NCI-H1092 (cell line): ENCODE measurements around the gene BLVRA.
"Not testable (repeated sequence)": the region's sequence is repeated elsewhere in the genome, so short reads cannot be mapped to it uniquely, and the experiment has no call there.

ENCODE experiments used
- DNase-seq: peaks from one replicate; lab custom pipeline; 2025; lab: John Stamatoyannopoulos, UW

The BLVRA gene

GRCh38 chr7:43758029-43758821 is at the start of gene BLVRA:
Gene BLVRA, plus strand, starts transcription at chr7:43758680. Its CDS starts 12,479 bp downstream, at chr7:43771159.
- no peak for DNase-seq

GRCh38 chr7:43711503-43711902 is 47.0 kb upstream of the BLVRA start:
- DNase-seq: no peak

- DNase-seq: not testable (repeated sequence)
Observed at GRCh38 chr7:43715966-43716365, 42.5 kb upstream of the BLVRA start.

- DNase-seq: no peak
Observed at GRCh38 chr7:43716598-43716997, 41.9 kb upstream of the BLVRA start.

GRCh38 chr7:43721193-43721806 is 37.2 kb upstream of the BLVRA start:
- DNase-seq: peak; percentile 38

- no peak for DNase-seq
Observed at GRCh38 chr7:43723007-43723341, 35.5 kb upstream of the BLVRA start.

GRCh38 chr7:43725251-43725650 is 33.2 kb upstream of the BLVRA start:
- DNase-seq: no peak

- DNase-seq: no peak
Observed at GRCh38 chr7:43726466-43726865, 32.0 kb upstream of the BLVRA start.

GRCh38 chr7:43727003-43727402 is 31.5 kb upstream of the BLVRA start:
- DNase-seq: no peak

- DNase-seq: no peak
Observed at GRCh38 chr7:43727494-43727893, 31.0 kb upstream of the BLVRA start.

- DNase-seq: peak; percentile 91
Observed at GRCh38 chr7:43729214-43729923, 29.1 kb upstream of the BLVRA start, which contains the start of gene COA1. Gene COA1, minus strand, starts transcription at chr7:43729523. Its CDS starts 80,909 bp downstream, at chr7:43648614.

GRCh38 chr7:43729924-43730248 is 28.6 kb upstream of the BLVRA start:
- DNase-seq: no peak

GRCh38 chr7:43731494-43731893 is 27.0 kb upstream of the BLVRA start:
- not testable (repeated sequence) for DNase-seq

- not testable (repeated sequence) for DNase-seq
Observed at GRCh38 chr7:43734575-43735332, 23.7 kb upstream of the BLVRA start.

- no peak for DNase-seq
Observed at GRCh38 chr7:43735403-43735801, 23.1 kb upstream of the BLVRA start.

- no peak for DNase-seq
Observed at GRCh38 chr7:43735802-43736603, 22.5 kb upstream of the BLVRA start.

- DNase-seq: no peak
Observed at GRCh38 chr7:43737467-43738127, 20.9 kb upstream of the BLVRA start.

GRCh38 chr7:43742692-43743091 is 15.8 kb upstream of the BLVRA start:
- no peak for DNase-seq

GRCh38 chr7:43747328-43748105 is 11.0 kb upstream of the BLVRA start:
- no peak for DNase-seq

GRCh38 chr7:43749383-43749940 is 9.0 kb upstream of the BLVRA start:
- DNase-seq: no peak
